ENCODE data around the gene EIF4E2.

EIF4E2 gene

DNA sequence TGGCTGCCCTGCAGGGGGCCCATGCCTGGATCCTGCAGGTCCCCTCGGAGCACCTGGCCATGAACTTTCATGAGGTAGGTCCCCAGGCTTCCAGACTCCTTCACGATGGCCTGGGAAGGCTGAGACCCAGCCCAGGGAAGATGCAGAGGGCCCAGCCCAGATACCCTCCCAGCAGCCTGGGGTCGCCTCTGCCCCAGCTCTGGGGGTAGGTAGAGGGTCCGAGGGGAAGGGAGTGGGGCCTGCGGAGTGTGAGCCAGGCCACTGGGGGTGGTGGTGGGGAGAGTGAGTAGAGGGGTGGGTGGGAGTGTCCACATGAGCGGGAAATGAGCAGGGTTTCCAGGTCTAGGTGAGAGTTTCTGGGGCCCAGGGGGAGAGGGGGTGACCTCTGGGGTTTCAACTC is 25.7 kb upstream of the EIF4E2 start:
- no peak for DNase-seq (ENCODE audit: low spot score)
- in situ Hi-C loops (cut with MboI; ENCODE audit: low pct_unique_long_range_greater_than_20kb, low sequenced_read_pairs, unreplicated experiment): no loop called here
- TF ChIP-seq, protein P1, sequence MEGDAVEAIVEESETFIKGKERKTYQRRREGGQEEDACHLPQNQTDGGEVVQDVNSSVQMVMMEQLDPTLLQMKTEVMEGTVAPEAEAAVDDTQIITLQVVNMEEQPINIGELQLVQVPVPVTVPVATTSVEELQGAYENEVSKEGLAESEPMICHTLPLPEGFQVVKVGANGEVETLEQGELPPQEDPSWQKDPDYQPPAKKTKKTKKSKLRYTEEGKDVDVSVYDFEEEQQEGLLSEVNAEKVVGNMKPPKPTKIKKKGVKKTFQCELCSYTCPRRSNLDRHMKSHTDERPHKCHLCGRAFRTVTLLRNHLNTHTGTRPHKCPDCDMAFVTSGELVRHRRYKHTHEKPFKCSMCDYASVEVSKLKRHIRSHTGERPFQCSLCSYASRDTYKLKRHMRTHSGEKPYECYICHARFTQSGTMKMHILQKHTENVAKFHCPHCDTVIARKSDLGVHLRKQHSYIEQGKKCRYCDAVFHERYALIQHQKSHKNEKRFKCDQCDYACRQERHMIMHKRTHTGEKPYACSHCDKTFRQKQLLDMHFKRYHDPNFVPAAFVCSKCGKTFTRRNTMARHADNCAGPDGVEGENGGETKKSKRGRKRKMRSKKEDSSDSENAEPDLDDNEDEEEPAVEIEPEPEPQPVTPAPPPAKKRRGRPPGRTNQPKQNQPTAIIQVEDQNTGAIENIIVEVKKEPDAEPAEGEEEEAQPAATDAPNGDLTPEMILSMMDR (IDR thresholded peaks at IDR 0.05; ENCODE audit: extremely low read depth, insufficient read depth, missing control alignments): no peak

DNA sequence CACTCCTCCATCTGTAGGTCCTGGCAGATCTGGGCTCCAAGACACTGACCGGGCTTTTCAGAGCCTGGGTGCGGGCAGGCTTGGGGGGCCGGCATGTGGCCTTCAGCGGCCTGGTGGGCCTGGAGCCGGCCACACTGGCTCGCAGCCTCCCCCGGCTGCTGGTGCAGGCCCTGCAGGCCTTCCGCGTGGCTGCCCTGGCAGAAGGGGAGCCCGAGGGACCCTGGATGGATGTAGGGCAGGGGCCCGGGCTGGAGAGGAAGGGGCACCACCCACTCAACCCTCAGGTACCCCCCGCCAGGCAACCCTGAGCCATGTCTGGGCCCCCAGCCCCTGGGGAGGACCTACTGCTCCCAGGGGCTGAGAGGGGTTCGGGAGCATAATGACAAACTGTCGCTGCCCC is 25.3 kb upstream of the EIF4E2 start:
- in situ Hi-C loops (cut with MboI; ENCODE audit: low pct_unique_long_range_greater_than_20kb, low sequenced_read_pairs, unreplicated experiment): no loop called here
- TF ChIP-seq, protein P1 (IDR thresholded peaks at IDR 0.05; ENCODE audit: extremely low read depth, insufficient read depth, missing control alignments): no peak
- no peak for DNase-seq (ENCODE audit: low spot score)

DNA sequence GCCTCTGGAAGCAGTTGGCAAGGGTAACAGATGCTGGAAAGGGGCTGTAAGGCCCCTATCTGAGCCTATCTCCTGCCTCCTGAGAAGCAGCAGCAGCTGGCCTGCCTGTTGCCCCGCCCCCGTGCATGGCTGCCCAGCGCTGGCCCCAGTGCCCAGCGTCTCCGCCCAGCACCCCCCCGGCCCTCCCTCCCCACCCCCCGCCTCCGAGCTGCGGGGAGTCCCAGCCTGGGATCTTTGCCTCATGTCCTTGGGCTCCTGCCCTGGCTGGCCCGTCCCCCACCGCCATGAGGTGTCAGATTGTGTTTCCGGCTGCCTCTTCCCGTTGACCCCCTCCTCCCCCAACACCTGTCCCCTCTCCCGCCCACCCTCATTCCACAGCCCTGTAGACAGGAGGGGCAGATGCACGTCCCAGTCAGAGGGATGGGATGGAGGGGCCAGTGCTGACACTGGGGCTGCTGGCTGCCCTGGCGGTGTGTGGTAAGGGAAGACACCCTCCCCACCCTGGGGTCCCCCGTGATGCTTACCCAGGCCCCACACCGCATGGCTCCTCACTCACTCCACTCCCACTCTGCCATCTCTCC is 24.6 kb upstream of the EIF4E2 start, which contains the start of gene CHRND:
TSS of gene CHRND (plus strand) at position 370 of the 581 bp plus-strand sequence. CDS start at position 426, 56 bp downstream.
- DNase-seq (ENCODE audit: low spot score): no peak
- TF ChIP-seq, protein P1 (IDR thresholded peaks at IDR 0.05; ENCODE audit: extremely low read depth, insufficient read depth, missing control alignments): no peak
- in situ Hi-C loops (cut with MboI; ENCODE audit: low pct_unique_long_range_greater_than_20kb, low sequenced_read_pairs, unreplicated experiment): no loop called here

DNA sequence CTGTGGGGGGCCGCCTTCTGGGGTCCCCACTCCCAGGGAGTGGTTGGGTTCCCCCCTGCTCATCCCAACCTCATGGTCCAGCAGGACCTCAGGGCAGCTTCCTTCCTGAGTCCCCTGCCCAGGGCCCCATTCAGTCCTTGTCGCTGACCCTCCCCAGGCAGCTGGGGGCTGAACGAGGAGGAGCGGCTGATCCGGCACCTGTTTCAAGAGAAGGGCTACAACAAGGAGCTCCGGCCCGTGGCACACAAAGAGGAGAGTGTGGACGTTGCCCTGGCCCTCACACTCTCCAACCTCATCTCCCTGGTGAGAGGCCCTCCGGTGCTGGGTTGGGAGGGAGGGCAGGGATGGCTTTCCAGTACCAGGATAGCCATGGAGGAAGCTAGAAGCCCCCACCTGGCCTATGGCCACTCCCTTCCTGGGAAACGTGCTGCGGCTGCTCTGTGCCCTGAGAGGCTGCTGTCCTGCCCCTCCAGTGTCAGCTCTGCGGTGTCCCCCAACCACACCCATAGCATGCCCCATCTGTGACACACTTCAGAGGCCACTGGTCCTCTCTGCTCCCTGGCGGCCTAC is 24.0 kb upstream of the EIF4E2 start:
- DNase-seq (ENCODE audit: low spot score): no peak
- TF ChIP-seq, protein P1 (IDR thresholded peaks at IDR 0.05; ENCODE audit: extremely low read depth, insufficient read depth, missing control alignments): no peak
- in situ Hi-C loops (cut with MboI; ENCODE audit: low pct_unique_long_range_greater_than_20kb, low sequenced_read_pairs, unreplicated experiment): no loop called here

DNA sequence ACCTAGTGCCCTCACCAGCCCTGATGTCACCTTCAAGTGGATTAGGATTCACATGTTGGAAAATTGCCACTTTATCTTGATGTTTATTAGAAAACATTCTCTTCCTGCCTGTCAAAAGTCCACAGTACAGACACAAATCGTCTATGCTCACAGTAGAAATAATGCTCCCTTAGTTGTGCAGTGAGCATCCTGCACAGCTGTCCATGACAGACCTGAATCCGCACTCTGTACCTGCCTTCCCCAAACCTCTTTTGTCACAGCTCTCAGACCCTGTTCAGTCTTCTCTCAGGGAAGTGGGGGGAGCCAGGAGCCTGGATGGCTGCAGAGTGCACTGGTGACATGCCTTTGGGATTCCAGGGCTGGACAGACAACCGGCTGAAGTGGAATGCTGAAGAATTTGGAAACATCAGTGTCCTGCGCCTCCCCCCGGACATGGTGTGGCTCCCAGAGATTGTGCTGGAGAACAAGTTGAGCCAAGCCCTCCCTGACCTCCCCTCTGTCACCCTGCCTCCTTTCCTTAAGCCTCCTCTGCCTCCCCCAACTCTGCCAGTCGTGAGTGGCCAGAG is 22.5 kb upstream of the EIF4E2 start:
- TF ChIP-seq, protein P1 (IDR thresholded peaks at IDR 0.05; ENCODE audit: extremely low read depth, insufficient read depth, missing control alignments): no peak
- in situ Hi-C loops (cut with MboI; ENCODE audit: low pct_unique_long_range_greater_than_20kb, low sequenced_read_pairs, unreplicated experiment): no loop called here
- DNase-seq (ENCODE audit: low spot score): no peak

DNA sequence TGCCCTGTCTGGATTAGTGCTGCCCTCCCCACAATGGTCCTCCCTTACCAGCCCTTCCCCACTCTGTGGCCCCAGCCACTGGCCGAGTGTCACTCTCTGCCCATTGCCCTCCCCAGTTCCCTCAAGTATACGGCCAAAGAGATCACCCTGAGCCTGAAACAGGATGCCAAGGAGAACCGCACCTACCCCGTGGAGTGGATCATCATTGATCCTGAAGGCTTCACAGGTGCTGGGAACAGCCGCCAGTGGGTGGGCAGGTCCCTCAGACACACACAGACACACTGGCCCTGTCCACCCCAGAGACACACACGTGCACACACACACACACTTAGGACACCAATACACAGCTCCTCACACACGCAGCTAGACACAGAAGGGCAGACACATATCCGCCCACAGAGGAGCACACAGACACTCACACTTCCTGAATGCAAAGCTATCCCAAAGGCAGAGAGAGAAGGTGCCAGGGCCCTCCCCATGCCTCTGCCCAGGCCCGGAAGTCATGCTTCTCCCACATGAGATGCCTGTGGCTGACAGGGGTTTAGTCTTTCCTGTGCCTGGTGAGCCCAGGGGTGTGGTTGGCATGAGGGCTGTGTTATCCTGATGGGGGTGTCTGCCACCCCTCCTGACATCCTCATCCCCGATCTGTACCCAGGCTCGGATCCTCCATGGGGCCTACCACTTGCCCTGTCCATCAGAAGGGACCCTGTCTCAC is 21.6 kb upstream of the EIF4E2 start:
- TF ChIP-seq, protein P1 (IDR thresholded peaks at IDR 0.05; ENCODE audit: extremely low read depth, insufficient read depth, missing control alignments): no peak
- in situ Hi-C loops (cut with MboI; ENCODE audit: low pct_unique_long_range_greater_than_20kb, low sequenced_read_pairs, unreplicated experiment): no loop called here
- DNase-seq (ENCODE audit: low spot score): no peak
